GM19438 (cell line): ENCODE results near the gene CFAP107.
"Not testable (repeated sequence)": the region's sequence is repeated elsewhere in the genome, so short reads cannot be mapped to it uniquely, and the experiment has no call there.

Source experiments
- ATAC-seq: cut with Tn5 transposase; IDR thresholded peaks from one replicate; pipeline ENCODE4 v1.9.1; 2021; ENCODE audit warnings: low read depth; ENCODE audit not compliant: unreplicated experiment

The CFAP107 gene

GRCh38 chr1:12745992-12746323 is at the start of gene CFAP107:
Gene CFAP107 (plus strand): TSS chr1:12746200. CDS start chr1:12746431, 231 bp downstream.
- ATAC-seq, result no peak

- ATAC-seq, result no peak
Observed at GRCh38 chr1:12696658-12697057, 49.3 kb upstream of the CFAP107 start.

- no peak for ATAC-seq
Observed at GRCh38 chr1:12697397-12697796, 48.6 kb upstream of the CFAP107 start.

GRCh38 chr1:12703821-12704451 is 42.1 kb upstream of the CFAP107 start:
- ATAC-seq, result no peak

- ATAC-seq, result no peak
Observed at GRCh38 chr1:12706061-12706460, 39.9 kb upstream of the CFAP107 start.

- ATAC-seq, result no peak
Observed at GRCh38 chr1:12708396-12709090, 37.5 kb upstream of the CFAP107 start.

GRCh38 chr1:12709091-12709491 is 36.9 kb upstream of the CFAP107 start:
- no peak for ATAC-seq

GRCh38 chr1:12709696-12710095 is 36.3 kb upstream of the CFAP107 start:
- no peak for ATAC-seq

- ATAC-seq, result no peak
Observed at GRCh38 chr1:12711536-12711935, 34.5 kb upstream of the CFAP107 start.

GRCh38 chr1:12712076-12712475 is 33.9 kb upstream of the CFAP107 start:
- ATAC-seq, result no peak

- ATAC-seq, result no peak
Observed at GRCh38 chr1:12712929-12713328, 33.1 kb upstream of the CFAP107 start.

- not testable (repeated sequence) for ATAC-seq
Observed at GRCh38 chr1:12713651-12714050, 32.3 kb upstream of the CFAP107 start.

GRCh38 chr1:12714710-12715475 is 31.1 kb upstream of the CFAP107 start:
- ATAC-seq, result no peak

- no peak for ATAC-seq
Observed at GRCh38 chr1:12715896-12716437, 30.0 kb upstream of the CFAP107 start, which contains the start of gene AADACL3. Gene AADACL3 (plus strand): TSS chr1:12716110. CDS start chr1:12716177, 67 bp downstream.

- no peak for ATAC-seq
Observed at GRCh38 chr1:12717301-12717838, 28.6 kb upstream of the CFAP107 start.

- no peak for ATAC-seq
Observed at GRCh38 chr1:12722626-12723025, 23.4 kb upstream of the CFAP107 start.

- ATAC-seq, result no peak
Observed at GRCh38 chr1:12728391-12728790, 17.6 kb upstream of the CFAP107 start.

GRCh38 chr1:12730156-12730555 is 15.8 kb upstream of the CFAP107 start:
- no peak for ATAC-seq

- ATAC-seq, result not testable (repeated sequence)
Observed at GRCh38 chr1:12731084-12731483, 14.9 kb upstream of the CFAP107 start.

- no peak for ATAC-seq
Observed at GRCh38 chr1:12734651-12735050, 11.3 kb upstream of the CFAP107 start.

GRCh38 chr1:12738934-12739333 is 7.1 kb upstream of the CFAP107 start:
- no peak for ATAC-seq
